22Rv1 (cell line): ENCODE data around the gene OR4D1.
"Not testable (repeated sequence)": the region's sequence is repeated elsewhere in the genome, so short reads cannot be mapped to it uniquely, and the experiment has no call there.

Source experiments
- ZFX ChIP-seq: fragments of 450-650 bp; IDR thresholded peaks from 2 replicates; pipeline ENCODE4 v1.6.1; 2017; ENCODE audit warnings: antibody characterized with exemption, borderline replicate concordance
- TF ChIP-seq, protein P1 (sequence below): fragments of 450-650 bp; IDR thresholded peaks from 2 replicates; pipeline ENCODE4 v1.5.1; 2017; ENCODE audit warnings: mild to moderate bottlenecking

- TF ChIP-seq, protein P1, sequence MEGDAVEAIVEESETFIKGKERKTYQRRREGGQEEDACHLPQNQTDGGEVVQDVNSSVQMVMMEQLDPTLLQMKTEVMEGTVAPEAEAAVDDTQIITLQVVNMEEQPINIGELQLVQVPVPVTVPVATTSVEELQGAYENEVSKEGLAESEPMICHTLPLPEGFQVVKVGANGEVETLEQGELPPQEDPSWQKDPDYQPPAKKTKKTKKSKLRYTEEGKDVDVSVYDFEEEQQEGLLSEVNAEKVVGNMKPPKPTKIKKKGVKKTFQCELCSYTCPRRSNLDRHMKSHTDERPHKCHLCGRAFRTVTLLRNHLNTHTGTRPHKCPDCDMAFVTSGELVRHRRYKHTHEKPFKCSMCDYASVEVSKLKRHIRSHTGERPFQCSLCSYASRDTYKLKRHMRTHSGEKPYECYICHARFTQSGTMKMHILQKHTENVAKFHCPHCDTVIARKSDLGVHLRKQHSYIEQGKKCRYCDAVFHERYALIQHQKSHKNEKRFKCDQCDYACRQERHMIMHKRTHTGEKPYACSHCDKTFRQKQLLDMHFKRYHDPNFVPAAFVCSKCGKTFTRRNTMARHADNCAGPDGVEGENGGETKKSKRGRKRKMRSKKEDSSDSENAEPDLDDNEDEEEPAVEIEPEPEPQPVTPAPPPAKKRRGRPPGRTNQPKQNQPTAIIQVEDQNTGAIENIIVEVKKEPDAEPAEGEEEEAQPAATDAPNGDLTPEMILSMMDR = not testable (repeated sequence)
- TF ChIP-seq ZFX = not testable (repeated sequence)
Observed at GRCh38 chr17:58101898-58102297, 46.3 kb upstream of the OR4D1 start.
